Measurements from ENCODE around the gene FGGY. TPM values are rescaled to one million over a fixed set of nuclear protein-coding genes. Genes with fewer than 3 reads are reported as not detected.

Gene FGGY
- total RNA-seq, 1 experiment from 2014 or later = 6.4 TPM

GRCh38 chr1:59788825-59789224, 491.9 kb downstream of the FGGY start:
- Mint-ChIP-seq H3K27me3 (ENCODE audit: insufficient read depth, unreplicated experiment) (peaks cover 6% of the 10 kb centered on the region), H3K27ac (ENCODE audit: unreplicated experiment) (no peak overlapping the region), H3K36me3 (ENCODE audit: insufficient read depth, unreplicated experiment) (no peaks in the 10 kb centered on the region), H3K9me3 (ENCODE audit: unreplicated experiment) (peaks cover 7% of the 10 kb centered on the region), H3K4me3 (ENCODE audit: unreplicated experiment) (no peak overlapping the region), H3K4me1 (ENCODE audit: low read depth, unreplicated experiment) (no peaks in the 10 kb centered on the region)
- TF ChIP-seq CTCF (IDR thresholded peaks at IDR 0.05; ENCODE audit: insufficient read depth in 1 of 2, low read depth in 1 of 2, low read length in 1 of 2, severe bottlenecking in 1 of 2, unreplicated experiment in 1 of 2) = no peak
- POLR2A ChIA-PET = no interaction called here
- no peaks in the 10 kb centered on the region for H3K36me3 ChIP-seq (ENCODE audit: control insufficient read depth, insufficient read depth, low read length)
- BruUV-seq (replicated peaks) = no TSS peak
- intact Hi-C loops (cut with micrococcal nuclease; ENCODE audit: unreplicated experiment) = loop anchor here (10.0 kb wide), 1 partner anchor 156 kb away; no protein-coding TSS in a partner anchor
- no peaks in the 10 kb centered on the region for H3K27me3 ChIP-seq (replicated peaks; ENCODE audit: control insufficient read depth, insufficient read depth, low read length)
- no peak overlapping the region for H3K4me3 ChIP-seq (ENCODE audit: low read depth, low read length)
- DNase-seq = no peak
- no peaks in the 10 kb centered on the region for H3K4me1 ChIP-seq
- CTCF ChIA-PET = no interaction called here
- no peaks in the 10 kb centered on the region for H3K9me3 ChIP-seq

GRCh38 chr1:59798600-59798999, 501.7 kb downstream of the FGGY start:
- intact Hi-C loops (cut with micrococcal nuclease; ENCODE audit: unreplicated experiment) = no loop called here
- POLR2A ChIA-PET = no interaction called here

GRCh38 chr1:59803458-59804038, 506.7 kb downstream of the FGGY start:
- Mint-ChIP-seq H3K4me1 (ENCODE audit: low read depth, unreplicated experiment) (no peaks in the 10 kb centered on the region), H3K4me3 (ENCODE audit: unreplicated experiment) (no peak overlapping the region), H3K36me3 (ENCODE audit: insufficient read depth, unreplicated experiment) (no peaks in the 10 kb centered on the region), H3K27ac (ENCODE audit: unreplicated experiment) (no peak overlapping the region), H3K9me3 (ENCODE audit: unreplicated experiment) (no peaks in the 10 kb centered on the region), H3K27me3 (ENCODE audit: insufficient read depth, unreplicated experiment) (no peaks in the 10 kb centered on the region)
- intact Hi-C loops (cut with micrococcal nuclease; ENCODE audit: unreplicated experiment) = no loop called here
- H3K27me3 ChIP-seq (replicated peaks; ENCODE audit: control insufficient read depth, insufficient read depth, low read length) = no peaks in the 10 kb centered on the region
- BruUV-seq (replicated peaks) = no TSS peak
- H3K36me3 ChIP-seq (ENCODE audit: control insufficient read depth, insufficient read depth, low read length) = no peaks in the 10 kb centered on the region
- H3K4me3 ChIP-seq (ENCODE audit: low read depth, low read length) = no peak overlapping the region
- no peak for TF ChIP-seq CTCF (IDR thresholded peaks at IDR 0.05; ENCODE audit: insufficient read depth in 1 of 2, low read depth in 1 of 2, low read length in 1 of 2, severe bottlenecking in 1 of 2, unreplicated experiment in 1 of 2)
- H3K4me1 ChIP-seq = no peaks in the 10 kb centered on the region
- ChIA-PET POLR2A (no interaction called here), CTCF (no interaction called here)
- H3K9me3 ChIP-seq = no peaks in the 10 kb centered on the region
- DNase-seq = no peak

More at GRCh38 chr1:59798600-59798999, 501.7 kb downstream of the FGGY start:
- DNase-seq = no peak
- no TSS peak for BruUV-seq (replicated peaks)
- H3K9me3 Mint-ChIP-seq (ENCODE audit: unreplicated experiment) = no peaks in the 10 kb centered on the region
- Histone ChIP-seq H3K27me3 (replicated peaks; ENCODE audit: control insufficient read depth, insufficient read depth, low read length) (no peaks in the 10 kb centered on the region), H3K4me1 (no peaks in the 10 kb centered on the region), H3K9me3 (no peaks in the 10 kb centered on the region), H3K36me3 (ENCODE audit: control insufficient read depth, insufficient read depth, low read length) (no peaks in the 10 kb centered on the region), H3K4me3 (ENCODE audit: low read depth, low read length) (no peak overlapping the region)
- H3K4me3 Mint-ChIP-seq (ENCODE audit: unreplicated experiment) = no peak overlapping the region
- H3K27ac Mint-ChIP-seq (ENCODE audit: unreplicated experiment) = no peak overlapping the region
- no peaks in the 10 kb centered on the region for H3K4me1 Mint-ChIP-seq (ENCODE audit: low read depth, unreplicated experiment)
- CTCF ChIA-PET = no interaction called here
- no peak for TF ChIP-seq CTCF (IDR thresholded peaks at IDR 0.05; ENCODE audit: insufficient read depth in 1 of 2, low read depth in 1 of 2, low read length in 1 of 2, severe bottlenecking in 1 of 2, unreplicated experiment in 1 of 2)
- H3K27me3 Mint-ChIP-seq (ENCODE audit: insufficient read depth, unreplicated experiment) = peaks cover 4% of the 10 kb centered on the region
- H3K36me3 Mint-ChIP-seq (ENCODE audit: insufficient read depth, unreplicated experiment) = no peaks in the 10 kb centered on the region

All from Caco-2 (cell line).